ENCODE results near the gene PPP6R2.

PPP6R2 gene

DNA sequence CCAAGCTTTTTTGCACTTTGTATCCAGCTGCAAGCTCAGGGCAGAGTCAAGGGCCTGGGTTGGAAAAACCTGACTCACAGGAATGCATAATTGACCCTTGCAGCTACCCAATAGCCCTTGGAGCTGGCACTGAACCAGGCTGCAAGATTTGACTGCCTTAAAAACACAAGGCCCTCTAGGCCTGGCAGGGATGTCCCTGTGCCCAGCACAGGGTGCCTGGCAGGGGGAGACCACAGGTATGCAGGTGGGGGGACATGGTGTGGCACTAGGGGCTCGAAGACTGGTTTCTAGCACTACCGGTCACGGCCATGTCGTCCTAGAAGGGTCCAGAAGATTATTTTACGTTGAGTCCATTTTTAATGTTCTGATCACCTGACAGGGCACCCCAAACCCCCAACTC is 101.5 kb downstream of the PPP6R2 start:
- H3K4me3 ChIP-seq (ENCODE audit: low read depth, low read length) = no peak overlapping the region
- no peak for TF ChIP-seq CTCF (IDR thresholded peaks at IDR 0.05; ENCODE audit: control insufficient read depth, extremely low read depth, insufficient read depth)
- peak; percentile 39 for DNase-seq (ENCODE audit: low read depth)

DNA sequence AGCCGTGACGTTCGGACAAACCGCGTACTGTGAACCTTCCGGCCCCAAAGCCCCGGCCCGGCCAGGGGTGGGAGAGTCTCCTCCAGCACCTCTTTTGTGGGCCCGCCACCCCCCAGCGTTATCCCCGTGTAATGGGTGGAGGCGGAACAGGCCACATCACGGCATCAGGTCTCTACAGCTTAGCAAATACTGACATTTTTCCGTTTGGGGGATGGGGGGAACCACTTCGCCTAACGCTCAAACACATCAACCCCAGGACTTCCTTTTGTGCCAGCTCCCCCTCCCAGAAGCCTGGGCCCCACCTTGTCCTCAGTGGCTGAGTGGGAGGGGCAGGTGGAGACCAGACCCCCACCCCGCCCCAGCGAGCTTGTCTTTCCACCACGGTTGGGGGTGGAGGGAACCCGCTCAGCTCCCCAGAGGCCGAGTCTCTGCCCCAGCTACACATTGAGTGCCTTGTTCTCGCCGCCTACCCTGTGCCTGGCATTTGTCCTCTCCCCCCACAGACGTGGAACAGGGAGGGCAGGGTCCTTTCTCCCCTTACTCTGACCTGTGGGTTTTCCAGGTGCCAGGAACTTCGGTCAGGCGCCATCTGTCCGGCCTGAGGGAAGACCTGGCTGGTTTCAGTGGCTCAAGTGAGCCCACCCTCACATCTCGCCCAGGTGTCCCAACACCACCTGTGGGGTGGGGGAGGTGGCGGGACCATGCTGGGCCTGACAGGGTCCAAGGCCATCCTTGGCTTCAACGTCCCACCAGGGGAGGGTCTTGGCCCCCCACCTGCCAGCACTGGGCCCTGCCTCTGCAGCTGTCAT is 102.1 kb downstream of the PPP6R2 start:
- DNase-seq (ENCODE audit: low read depth) = no peak
- no peak for TF ChIP-seq CTCF (IDR thresholded peaks at IDR 0.05; ENCODE audit: control insufficient read depth, extremely low read depth, insufficient read depth)
- H3K4me3 ChIP-seq (ENCODE audit: low read depth, low read length) = no peak overlapping the region

- no peak overlapping the region for H3K4me3 ChIP-seq (ENCODE audit: low read depth, low read length)
- DNase-seq (ENCODE audit: low read depth) = no peak
- no peak for TF ChIP-seq CTCF (IDR thresholded peaks at IDR 0.05; ENCODE audit: control insufficient read depth, extremely low read depth, insufficient read depth)
These were observed 103.0 kb downstream of the PPP6R2 start for GRCh38 chr22:50445880-50446707.

GRCh38 chr22:50446708-50447575 is 103.8 kb downstream of the PPP6R2 start:
- no peak for TF ChIP-seq CTCF (IDR thresholded peaks at IDR 0.05; ENCODE audit: control insufficient read depth, extremely low read depth, insufficient read depth)
- no peak for DNase-seq (ENCODE audit: low read depth)
- no peak overlapping the region for H3K4me3 ChIP-seq (ENCODE audit: low read depth, low read length)

DNA sequence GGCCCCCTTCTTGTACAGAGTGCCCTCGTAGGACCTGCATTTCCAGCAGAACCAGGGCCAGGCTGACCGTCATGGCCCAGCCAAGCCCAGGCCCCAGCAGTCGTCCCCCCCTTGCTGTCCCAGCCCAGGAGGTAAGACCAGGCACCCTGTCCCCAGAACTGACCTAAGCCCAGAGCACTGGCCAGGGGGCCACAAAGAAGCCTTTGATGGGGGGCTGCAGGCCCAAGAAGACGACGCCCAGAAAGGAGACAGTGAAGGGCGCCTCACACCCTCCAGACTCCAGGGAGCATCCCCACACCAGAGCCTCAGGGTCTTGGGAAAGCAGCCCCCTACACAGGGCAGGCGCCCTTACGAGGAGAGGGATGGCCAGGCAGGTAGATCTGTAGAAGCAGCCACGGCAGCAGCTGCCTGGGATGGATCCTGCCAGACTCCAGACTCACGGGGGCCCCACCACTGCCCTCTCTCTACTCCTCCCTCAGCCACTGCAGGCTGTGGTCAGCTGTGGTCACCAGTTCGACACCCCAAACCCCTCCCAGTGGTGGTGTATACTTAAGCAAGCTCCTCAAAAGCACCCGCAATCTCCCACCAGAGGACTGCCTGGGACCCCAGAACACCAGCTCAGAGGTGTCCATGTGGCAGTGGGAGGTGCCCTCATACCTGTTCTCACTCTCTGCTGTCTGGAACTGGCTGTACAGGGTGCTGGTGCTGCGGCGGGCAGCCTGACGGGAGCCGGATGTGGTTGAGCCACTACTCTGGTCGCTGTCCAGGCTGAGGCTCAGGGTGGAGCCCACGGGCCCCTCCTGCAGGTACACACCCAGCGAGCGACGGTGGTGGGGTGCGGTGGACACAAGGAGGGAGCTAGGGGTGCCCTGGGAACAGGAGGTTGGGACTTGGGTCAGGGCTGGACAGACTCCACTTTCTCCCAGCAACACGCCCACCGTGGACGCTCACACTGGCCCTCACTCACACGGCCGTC is 104.7 kb downstream of the PPP6R2 start:
- no peak for TF ChIP-seq CTCF (IDR thresholded peaks at IDR 0.05; ENCODE audit: control insufficient read depth, extremely low read depth, insufficient read depth)
- DNase-seq (ENCODE audit: low read depth) = no peak
- H3K4me3 ChIP-seq (ENCODE audit: low read depth, low read length) = no peak overlapping the region

GRCh38 chr22:50452649-50453048 is 109.5 kb downstream of the PPP6R2 start:
- no peak overlapping the region for H3K4me3 ChIP-seq (ENCODE audit: low read depth, low read length)
- TF ChIP-seq CTCF (IDR thresholded peaks at IDR 0.05; ENCODE audit: control insufficient read depth, extremely low read depth, insufficient read depth) = no peak
- no peak for DNase-seq (ENCODE audit: low read depth)

All from LNCaP clone FGC (cell line).